ENCODE data around the gene KLF3. TPM values are rescaled to one million over a fixed set of nuclear protein-coding genes. Genes with fewer than 3 reads are reported as not detected.

Gene KLF3
- total RNA-seq, 4 donors from 2014 or later: 30.8 to 50.4 (median 40.4) TPM

DNA sequence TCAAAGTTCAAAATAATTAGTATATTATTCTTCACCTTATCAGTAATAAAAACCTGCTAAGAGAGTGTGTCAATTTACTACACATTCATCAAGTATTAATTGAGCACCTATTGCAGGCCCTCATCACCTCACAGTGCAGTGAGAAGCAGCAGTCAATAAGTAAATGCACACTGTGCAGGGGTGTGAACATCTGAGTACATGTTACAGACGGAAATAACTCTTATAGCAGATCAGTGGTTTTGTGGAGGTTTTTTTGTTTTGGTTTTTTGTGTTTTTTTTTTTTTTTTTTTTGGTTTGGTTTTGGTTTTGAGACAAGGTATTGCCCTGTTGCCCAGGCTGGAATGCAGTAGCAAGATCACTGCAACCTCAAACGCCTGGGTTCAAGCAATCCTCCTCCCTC, 20.3 kb downstream of the KLF3 start:
- intact Hi-C loops (cut with DNase I): no loop called here

DNA sequence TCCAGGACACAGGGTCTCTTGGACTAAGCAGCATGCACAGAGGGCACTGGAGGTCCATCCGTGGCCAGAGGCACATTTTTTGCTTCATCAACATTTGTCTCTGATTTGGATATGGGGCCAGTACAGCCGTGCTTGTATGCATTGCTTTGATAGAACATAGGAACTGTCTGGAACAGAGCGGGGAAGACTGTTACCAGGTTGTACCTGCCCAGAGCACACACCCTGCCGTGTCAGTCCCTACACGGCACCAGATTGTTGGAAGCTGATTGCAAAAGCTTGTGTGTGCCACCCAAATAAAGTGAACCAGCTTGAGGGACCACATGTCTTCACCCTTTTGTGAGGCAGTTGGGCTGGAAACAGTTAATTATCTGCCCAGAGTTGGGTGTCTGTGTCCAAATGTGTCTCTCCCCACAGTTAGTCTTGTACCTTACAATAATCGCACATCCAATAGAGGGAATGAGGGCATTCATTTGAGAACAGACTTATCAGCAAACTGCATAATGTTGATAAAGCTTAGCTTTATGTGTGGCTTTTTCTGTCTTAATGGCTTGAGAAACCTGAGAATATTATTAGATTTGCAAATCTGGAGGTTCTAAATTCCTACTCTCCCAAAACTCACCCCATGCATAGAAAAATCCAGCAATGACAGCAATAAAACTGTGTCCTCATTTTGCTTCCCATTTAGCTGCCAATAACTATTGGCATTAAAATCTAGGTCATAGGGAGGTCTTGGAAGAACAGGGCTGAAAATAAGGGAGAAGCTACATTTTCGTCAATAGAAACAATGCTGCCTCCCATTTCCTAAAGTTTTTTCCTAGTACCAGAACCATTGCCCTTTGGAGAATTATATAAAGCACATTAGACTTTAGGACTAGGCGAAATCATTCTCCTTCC, 21.2 kb downstream of the KLF3 start:
- peak; percentile 64 for DNase-seq (ENCODE audit: extremely low spot score)
- Histone ChIP-seq H3K27ac (replicated peaks in 1 of 4) (peak overlapping the region; percentile 4 to 46 (median 18)), H3K36me3 (peaks cover 21 to 62% (median 33%) of the 10 kb centered on the region in 4 donors), H3K4me3 (no peak overlapping the region), H3K4me1 (peaks cover 63 to 96% (median 92%) of the 10 kb centered on the region in 4 donors), H3K9me3 (no peaks in the 10 kb centered on the region), H3K27me3 (no peaks in the 10 kb centered on the region)
- WGBS: 62% methylated on average over 7 of the region's 8 CpGs
- intact Hi-C loops (cut with DNase I): no loop called here
- TF ChIP-seq POLR2AphosphoS5 (IDR thresholded peaks at IDR 0.05): no peak
- TF ChIP-seq, protein P1, sequence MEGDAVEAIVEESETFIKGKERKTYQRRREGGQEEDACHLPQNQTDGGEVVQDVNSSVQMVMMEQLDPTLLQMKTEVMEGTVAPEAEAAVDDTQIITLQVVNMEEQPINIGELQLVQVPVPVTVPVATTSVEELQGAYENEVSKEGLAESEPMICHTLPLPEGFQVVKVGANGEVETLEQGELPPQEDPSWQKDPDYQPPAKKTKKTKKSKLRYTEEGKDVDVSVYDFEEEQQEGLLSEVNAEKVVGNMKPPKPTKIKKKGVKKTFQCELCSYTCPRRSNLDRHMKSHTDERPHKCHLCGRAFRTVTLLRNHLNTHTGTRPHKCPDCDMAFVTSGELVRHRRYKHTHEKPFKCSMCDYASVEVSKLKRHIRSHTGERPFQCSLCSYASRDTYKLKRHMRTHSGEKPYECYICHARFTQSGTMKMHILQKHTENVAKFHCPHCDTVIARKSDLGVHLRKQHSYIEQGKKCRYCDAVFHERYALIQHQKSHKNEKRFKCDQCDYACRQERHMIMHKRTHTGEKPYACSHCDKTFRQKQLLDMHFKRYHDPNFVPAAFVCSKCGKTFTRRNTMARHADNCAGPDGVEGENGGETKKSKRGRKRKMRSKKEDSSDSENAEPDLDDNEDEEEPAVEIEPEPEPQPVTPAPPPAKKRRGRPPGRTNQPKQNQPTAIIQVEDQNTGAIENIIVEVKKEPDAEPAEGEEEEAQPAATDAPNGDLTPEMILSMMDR (IDR thresholded peaks at IDR 0.05): no peak
- TF ChIP-seq POLR2A (IDR thresholded peaks at IDR 0.05; ENCODE audit: low read depth): no peak

More for the DNA sequence above, 20.3 kb downstream of the KLF3 start:
- no peaks in the 10 kb centered on the region for H3K27me3 ChIP-seq
- no peak overlapping the region for H3K4me3 ChIP-seq
- peak overlapping the region in 2 of 4 donors; percentile 4 to 46 for H3K27ac ChIP-seq (replicated peaks in 1 of 4)
- H3K4me1 ChIP-seq: peaks cover 68 to 99% (median 96%) of the 10 kb centered on the region in 4 donors
- no peak for DNase-seq (ENCODE audit: extremely low spot score)
- peaks cover 12 to 54% (median 24%) of the 10 kb centered on the region in 4 donors for H3K36me3 ChIP-seq
- WGBS: 83% methylated on average over 2 of the region's 2 CpGs
- TF ChIP-seq, protein P1 (IDR thresholded peaks at IDR 0.05): no peak
- TF ChIP-seq POLR2A (IDR thresholded peaks at IDR 0.05; ENCODE audit: low read depth): no peak
- TF ChIP-seq POLR2AphosphoS5 (IDR thresholded peaks at IDR 0.05): no peak
- no peak for TF ChIP-seq EP300 (IDR thresholded peaks at IDR 0.05)
- no peaks in the 10 kb centered on the region for H3K9me3 ChIP-seq

DNA sequence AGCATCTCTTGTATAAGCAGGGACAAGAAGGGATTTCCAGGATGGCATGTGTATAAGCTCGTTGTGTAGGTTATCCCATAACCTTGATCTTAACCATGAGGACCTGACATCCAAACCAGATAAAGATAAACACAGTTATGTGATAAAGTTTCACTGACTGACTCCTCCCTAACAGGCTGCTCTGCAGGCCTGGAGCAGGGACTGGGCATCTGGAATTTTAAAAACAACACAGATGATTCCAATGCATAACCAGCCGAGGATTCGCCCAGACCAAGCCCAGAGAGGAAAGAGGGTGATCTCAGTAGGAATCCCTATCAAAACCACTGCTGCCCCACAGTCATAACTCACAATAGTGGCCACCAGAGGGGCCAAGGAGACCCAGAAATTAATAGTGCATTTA, 22.7 kb downstream of the KLF3 start:
- Histone ChIP-seq H3K4me3 (no peak overlapping the region), H3K4me1 (peaks cover 60 to 95% (median 91%) of the 10 kb centered on the region in 4 donors)

DNA sequence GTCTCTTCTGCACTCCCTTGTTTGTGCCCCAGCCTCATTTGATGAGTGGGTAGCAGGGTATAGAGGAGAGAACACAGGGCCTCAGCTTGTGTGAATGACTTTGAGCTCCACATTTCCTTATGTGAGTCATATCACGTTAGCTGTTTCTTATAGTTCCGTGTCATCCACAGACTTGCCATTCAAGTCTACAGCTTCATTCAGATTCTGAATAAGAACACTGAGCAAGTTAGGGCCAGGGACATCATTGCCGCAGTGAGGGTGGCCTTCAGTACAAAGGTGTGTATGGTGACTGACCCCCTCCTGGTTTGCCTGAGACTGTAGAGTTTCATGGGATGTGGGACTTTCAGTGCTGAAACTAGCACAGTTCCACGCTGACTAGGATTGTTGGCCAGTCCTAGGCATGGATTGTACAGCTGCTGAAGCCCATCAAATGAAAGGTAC, 23.6 kb downstream of the KLF3 start:
- Histone ChIP-seq H3K4me3 (no peak overlapping the region), H3K27ac (replicated peaks in 1 of 4) (peak overlapping the region in 2 of 4 donors; percentile 47 to 51), H3K27me3 (no peaks in the 10 kb centered on the region), H3K9me3 (no peaks in the 10 kb centered on the region), H3K4me1 (peaks cover 63 to 95% (median 91%) of the 10 kb centered on the region in 4 donors), H3K36me3 (peaks cover 29 to 62% (median 36%) of the 10 kb centered on the region in 4 donors)
- peak; percentile 72 for DNase-seq (ENCODE audit: extremely low spot score)
- intact Hi-C loops (cut with DNase I): no loop called here
- TF ChIP-seq, protein P1 (IDR thresholded peaks at IDR 0.05): no peak
- TF ChIP-seq POLR2A (IDR thresholded peaks at IDR 0.05; ENCODE audit: low read depth) (no peak), POLR2AphosphoS5 (IDR thresholded peaks at IDR 0.05) (no peak), EP300 (IDR thresholded peaks at IDR 0.05) (no peak)
- WGBS: 76% methylated on average over 4 of the region's 4 CpGs

More for the DNA sequence above, 22.7 kb downstream of the KLF3 start:
- intact Hi-C loops (cut with DNase I): no loop called here
- Histone ChIP-seq H3K36me3 (peaks cover 29 to 62% (median 36%) of the 10 kb centered on the region in 4 donors), H3K27ac (replicated peaks in 1 of 4) (peak overlapping the region in 3 of 4 donors; percentile 40 to 51 (median 47)), H3K27me3 (no peaks in the 10 kb centered on the region), H3K9me3 (no peaks in the 10 kb centered on the region)
- 29% methylated on average over 3 of the region's 3 CpGs for WGBS
- TF ChIP-seq POLR2AphosphoS5 (IDR thresholded peaks at IDR 0.05) (no peak), POLR2A (IDR thresholded peaks at IDR 0.05; ENCODE audit: low read depth) (no peak)
- peak; percentile 74 for DNase-seq (ENCODE audit: extremely low spot score)

DNA sequence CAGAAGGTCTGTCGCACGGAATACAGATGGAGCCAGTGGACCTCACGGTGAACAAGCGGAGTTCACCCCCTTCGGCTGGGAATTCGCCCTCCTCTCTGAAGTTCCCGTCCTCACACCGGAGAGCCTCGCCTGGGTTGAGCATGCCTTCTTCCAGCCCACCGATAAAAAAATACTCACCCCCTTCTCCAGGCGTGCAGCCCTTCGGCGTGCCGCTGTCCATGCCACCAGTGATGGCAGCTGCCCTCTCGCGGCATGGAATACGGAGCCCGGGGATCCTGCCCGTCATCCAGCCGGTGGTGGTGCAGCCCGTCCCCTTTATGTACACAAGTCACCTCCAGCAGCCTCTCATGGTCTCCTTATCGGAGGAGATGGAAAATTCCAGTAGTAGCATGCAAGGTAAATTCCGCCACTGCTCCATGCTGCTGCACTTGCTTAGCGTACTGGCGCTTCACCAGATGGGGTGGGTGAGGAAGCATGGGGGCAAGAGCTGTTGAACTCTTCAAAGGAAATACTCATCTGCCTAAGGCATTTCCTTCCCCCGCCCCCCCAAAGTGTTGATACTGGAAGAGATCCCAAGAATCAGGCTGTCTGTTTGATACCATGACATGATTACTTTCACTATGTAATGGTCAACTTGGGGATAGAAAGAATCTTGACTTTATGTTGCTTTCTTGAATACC, 24.8 kb downstream of the KLF3 start:
- Histone ChIP-seq H3K36me3 (peaks cover 29 to 63% (median 41%) of the 10 kb centered on the region in 4 donors), H3K9me3 (no peaks in the 10 kb centered on the region), H3K4me3 (no peak overlapping the region), H3K4me1 (peaks cover 57 to 84% (median 81%) of the 10 kb centered on the region in 4 donors), H3K27ac (replicated peaks in 1 of 4) (no peak overlapping the region), H3K27me3 (no peaks in the 10 kb centered on the region)
- intact Hi-C loops (cut with DNase I): no loop called here
- TF ChIP-seq POLR2AphosphoS5 (IDR thresholded peaks at IDR 0.05): no peak
- no peak for TF ChIP-seq EP300 (IDR thresholded peaks at IDR 0.05)
- TF ChIP-seq POLR2A (IDR thresholded peaks at IDR 0.05; ENCODE audit: low read depth): no peak
- TF ChIP-seq, protein P1 (IDR thresholded peaks at IDR 0.05): no peak
- 95% methylated on average over 17 of the region's 26 CpGs for WGBS
- DNase-seq (ENCODE audit: extremely low spot score): peak; percentile 57
